Renal cortex interstitium (tissue), 11 donors: ENCODE data around the gene MYL6. TPM values are rescaled to one million over a fixed set of nuclear protein-coding genes. Genes with fewer than 3 reads are reported as not detected.

Experiments used
- DNase-seq, 11 donors: peaks; one replicate each; pipeline ENCODE4 v3.0.0-alpha.2; 2013; ENCODE audit warnings: low read depth in 9 of 11, low spot score in 4 of 11; ENCODE audit errors: extremely low read depth in 1 of 11
- polyA plus RNA-seq, 3 donors: library from polyadenylated mRNA; unstranded; fragments of 120-200 nt; gene quantifications; one replicate each; pipeline ENCODE4 v1.2.1, GENCODE V29; 2013; ENCODE audit not compliant: insufficient read length in 3 of 3

The MYL6 gene
- polyA plus RNA-seq, 3 donors = 1,550 to 2,060 (median 1,865) TPM

GRCh38 chr12:56161690-56162351 is 3.7 kb downstream of the MYL6 start:
- no peak for DNase-seq

GRCh38 chr12:56162468-56163290 is 4.5 kb downstream of the MYL6 start:
- no peak for DNase-seq

DNA sequence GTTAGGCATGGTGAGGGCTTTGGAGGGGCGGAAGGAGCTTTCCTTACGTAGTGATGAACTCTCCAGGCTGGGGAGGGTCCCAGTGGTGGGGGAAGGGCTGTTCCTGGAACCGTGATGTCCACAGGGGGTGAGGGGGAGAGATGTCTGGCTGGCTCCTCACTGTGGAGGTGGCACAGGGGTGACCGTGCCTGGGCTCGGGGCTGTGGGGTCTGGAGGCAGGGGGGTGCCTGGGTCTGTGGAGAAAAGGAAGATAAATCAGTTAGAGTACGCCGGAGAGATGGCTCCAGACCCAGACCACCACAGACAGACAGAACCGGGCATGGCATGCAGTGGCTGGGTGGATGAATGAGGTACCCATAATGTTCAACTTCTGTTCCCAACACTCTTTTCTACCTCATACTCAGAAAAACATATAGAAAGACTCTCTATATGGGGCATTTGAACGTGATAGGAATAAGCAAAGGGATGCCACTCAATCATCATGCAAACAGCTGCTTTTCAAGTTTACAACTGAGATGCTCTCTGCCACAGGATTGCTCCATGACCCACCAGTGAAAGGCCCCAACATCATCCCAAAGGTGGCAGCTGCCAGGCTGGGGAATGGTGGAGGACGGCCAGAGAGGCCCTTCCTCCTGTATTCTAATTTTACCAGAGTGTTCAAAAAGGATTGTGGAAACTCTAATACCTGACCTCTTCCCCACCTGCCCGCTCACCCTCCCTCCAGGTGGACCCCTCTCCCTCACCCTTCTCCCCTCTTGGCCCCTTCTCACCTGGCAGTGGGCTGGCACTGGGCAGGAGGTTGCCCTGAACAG is 5.6 kb downstream of the MYL6 start:
- DNase-seq = no peak

DNA sequence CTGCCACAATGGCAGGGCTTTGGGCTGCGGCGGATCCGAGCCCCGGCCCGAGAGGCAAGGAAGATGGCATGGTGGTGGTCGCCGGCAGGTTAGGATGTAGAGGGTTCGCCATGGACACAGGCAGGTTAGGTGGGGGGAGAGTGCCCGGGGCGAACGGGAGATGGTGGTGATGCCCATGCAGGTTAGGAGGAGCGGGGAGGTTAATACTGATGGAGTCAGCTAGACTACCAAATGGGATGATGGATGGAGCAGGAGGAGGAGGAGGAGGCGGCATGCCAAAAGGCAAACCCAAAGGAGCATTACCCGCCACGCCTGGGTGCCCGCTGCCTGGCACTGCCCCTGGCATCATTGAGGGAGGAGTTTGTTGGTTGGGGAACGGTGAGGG is 6.2 kb downstream of the MYL6 start:
- DNase-seq = no peak

DNA sequence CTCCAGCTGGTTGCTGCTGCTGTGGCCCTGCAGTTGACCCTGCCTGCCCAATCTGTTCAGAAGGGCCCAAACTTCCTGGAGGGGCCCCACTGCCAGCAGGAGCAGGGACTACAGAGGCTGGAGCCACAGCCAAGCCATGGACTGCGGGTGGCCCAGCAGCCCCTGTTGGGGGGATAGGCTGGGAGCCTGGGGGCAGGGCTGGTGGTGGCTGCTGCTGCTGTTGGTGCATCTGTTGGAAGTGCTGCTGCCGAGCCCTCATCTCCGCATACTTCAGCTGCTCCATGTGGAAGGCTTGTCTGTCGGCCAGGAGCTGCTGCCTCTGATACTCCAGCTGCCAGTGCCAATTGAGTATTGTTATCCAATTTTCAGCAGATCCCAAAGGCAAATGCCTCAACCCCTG is 7.2 kb downstream of the MYL6 start:
- no peak for DNase-seq

DNA sequence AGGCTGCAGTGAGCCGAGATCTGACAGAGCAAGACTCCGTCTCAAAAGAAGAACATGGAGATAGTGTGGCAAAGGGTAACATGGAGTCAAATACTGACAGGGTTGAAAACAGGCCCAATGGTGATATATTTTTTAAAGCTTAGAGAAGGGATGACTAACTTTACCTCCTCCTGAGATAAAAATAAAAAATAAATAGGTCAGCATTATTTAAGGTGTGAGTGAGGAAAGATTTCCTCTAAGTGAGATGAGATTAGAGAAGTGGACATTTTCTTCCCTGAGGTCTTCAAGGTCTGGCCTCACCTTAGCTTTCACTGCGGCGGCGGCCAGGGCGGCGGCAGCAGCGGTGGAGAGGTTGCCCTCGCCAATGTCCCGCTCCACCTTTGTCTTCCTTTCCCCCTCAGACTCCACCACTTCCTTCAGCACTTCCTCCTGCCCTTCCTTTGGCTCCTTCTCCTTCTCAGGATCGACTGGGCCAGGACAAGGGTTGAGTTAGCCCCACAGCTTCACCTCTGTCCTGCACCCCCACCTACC is 11.1 kb downstream of the MYL6 start:
- no peak for DNase-seq

GRCh38 chr12:56172839-56173238 is 14.7 kb downstream of the MYL6 start:
- no peak for DNase-seq

- no peak for DNase-seq
Observed at GRCh38 chr12:56178347-56178746, 20.2 kb downstream of the MYL6 start.

- DNase-seq = no peak
Observed at GRCh38 chr12:56186957-56187356, 28.8 kb downstream of the MYL6 start.

DNA sequence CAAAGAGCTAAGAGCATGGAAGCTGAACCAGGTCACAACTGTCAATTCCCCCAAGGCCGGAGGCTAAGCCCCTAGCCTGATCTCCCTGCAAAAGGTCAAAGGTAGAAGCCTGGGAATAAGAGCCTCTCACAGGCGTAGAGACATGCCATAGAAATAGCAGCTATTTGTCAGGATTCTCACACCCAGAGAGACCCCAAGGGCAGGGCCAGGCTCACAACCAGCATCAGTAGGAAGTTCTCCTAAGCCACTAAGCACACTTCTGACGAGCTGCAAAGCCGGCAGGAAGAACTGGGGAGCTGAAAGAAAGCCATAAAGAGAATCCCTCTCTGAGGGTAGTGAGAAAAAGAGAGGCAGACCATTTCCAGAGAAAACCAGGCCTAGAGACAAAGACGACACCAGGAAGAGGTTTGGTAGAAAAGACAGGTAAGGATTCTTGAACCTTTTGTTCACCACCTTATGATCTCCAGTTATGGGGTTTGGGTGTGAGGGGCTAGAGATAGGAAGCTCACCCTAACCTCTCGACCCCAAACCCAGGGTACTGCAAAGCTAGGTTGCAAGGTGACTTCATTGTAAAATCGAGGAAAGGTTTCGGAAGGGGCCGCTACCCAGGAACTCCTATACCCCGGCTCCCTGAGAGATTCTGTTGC is 30.1 kb downstream of the MYL6 start:
- no peak for DNase-seq

DNA sequence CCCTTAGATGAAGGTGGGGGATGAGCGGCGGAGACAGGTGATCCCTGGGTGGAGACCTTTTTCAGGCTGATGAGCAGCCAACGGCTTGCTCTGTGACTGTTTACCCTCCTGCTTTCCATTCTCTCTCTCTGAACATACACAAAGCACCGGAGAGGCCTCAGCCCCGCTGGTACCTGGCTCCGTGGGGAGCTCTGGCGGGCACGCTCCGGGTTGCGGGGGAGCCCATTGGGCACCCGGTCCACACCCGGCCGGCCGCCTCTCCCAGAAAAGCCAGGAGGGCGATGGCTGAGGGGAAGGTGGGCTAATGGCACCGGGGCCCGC is 30.6 kb downstream of the MYL6 start:
- no peak for DNase-seq

DNA sequence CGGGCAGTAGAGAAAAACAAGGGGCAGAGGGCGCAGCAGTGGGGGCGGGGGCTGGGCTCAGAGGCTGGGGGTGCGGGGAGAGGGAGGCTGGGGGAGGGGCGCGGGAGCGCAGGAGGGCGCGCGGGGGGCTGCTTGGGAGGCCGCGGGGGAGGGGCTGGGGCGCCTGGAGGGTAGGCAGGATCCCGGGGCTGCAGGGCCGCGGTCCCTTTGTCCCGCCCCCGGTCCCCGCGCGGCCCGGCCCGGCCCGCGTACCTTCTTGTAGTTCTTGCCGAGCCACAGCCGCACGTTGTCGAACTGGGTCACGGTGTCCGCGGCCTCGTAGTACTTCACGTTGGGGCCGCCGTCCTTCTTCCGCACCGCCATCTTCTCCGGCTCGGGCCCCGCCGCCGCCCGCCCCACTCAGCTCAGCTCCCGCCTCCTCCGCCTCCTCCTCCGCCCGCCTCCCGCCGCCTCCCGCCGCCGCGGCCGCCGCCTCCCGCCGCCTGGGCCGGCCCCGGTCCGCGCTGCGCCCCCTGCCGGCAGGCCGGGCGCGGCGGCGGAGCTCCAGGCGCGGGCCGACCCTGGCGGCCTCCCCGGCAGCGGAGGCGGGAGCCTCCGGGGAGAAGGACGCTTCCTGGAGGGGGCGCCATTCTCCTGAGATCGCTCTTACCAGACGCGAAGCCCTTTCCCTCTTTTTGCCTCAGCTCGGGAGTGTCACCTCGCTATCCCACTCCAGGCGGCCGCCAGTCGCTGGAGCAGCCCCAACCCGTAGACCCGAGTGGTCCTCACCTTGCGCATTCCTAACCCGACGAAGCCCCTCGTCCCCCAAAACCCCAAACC is 31.1 kb downstream of the MYL6 start, which contains the start of gene SMARCC2:
Gene SMARCC2 (minus strand): TSS at position 385 of the 819 bp plus-strand sequence. CDS start 22 bp downstream, at position 363.
- DNase-seq = peak; percentile 75 to 85 (median 80)

DNA sequence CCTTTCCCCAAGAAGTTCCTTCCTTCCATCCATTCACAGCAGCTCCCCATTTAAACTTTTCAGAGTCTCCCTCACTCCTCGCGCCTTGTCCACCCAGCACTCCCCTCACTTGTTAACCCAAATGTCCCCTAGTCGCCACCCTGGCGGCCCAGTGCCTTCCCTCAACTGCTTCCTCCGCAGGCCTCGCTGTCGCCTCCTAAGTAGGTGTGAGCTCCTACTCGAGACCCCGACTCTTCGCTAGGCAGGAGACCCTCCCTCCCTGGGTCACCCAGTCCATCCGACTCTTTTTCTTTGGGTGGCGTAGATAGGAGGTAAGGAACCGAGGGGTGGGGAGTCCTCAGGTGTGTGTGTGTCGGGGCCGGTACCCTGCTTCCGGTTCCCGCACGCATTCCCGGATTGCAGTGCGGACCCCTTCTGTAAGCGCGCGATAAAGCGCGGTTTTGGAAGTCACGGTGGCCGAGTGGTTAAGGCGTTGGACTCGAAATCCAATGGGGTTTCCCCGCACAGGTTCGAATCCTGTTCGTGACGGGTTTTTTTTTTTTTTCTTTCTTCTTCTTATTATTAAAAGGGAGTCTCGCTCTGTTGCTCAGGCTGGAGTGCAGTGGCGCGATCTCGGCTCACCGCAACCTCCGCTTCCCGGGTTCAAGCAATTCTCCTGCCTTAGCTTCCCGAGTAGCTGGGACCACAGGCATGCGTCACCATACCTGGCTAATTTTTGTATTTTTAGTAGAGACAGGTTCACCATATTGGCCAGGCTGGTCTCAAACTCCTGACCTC is 31.9 kb downstream of the MYL6 start:
- peak; percentile 83 to 96 (median 90) for DNase-seq

DNA sequence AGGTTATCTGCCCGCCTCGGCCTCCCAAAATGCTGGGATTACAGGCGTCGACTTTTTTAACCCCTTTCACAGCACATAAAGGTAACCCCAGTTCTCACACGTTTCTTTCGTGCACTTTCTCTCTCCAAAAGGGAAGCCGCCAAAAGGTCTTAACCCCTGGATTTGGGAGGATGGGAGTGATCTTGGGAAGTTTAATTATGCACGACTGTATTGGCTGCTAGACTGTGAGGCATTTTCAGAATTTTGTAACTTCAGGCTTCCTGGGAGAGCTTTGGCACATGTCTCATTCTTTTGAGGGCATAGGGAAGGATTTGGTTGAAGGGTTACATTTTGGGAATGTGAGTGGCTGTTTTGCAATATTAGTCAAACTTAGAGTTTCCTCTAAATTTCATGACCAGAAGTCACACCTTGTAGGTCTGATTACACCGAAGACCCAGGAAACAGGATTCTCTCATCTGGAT is 32.6 kb downstream of the MYL6 start:
- no peak for DNase-seq

GRCh38 chr12:56192582-56192981 is 34.4 kb downstream of the MYL6 start:
- DNase-seq = no peak

GRCh38 chr12:56193025-56193578 is 34.9 kb downstream of the MYL6 start:
- peak; percentile 61 to 88 (median 78) for DNase-seq
